Type B pancreatic cell (in vitro differentiated cells): ENCODE data around the gene NCBP3. TPM values are rescaled to one million over a fixed set of nuclear protein-coding genes. Genes with fewer than 3 reads are reported as not detected.

Source experiments
- DNase-seq: peaks from one replicate; pipeline ENCODE4 v3.0.0; 2021; ENCODE audit warnings: mixed read lengths; ENCODE audit not compliant: unreplicated experiment; ENCODE audit errors: extremely low spot score
- H3K27ac Mint-ChIP-seq: 2 replicates; pipeline ENCODE4 v1.8.0; 2021; ENCODE audit warnings: mild to moderate bottlenecking, mixed read lengths
- H3K27me3 Mint-ChIP-seq: 2 replicates; pipeline ENCODE4 v1.8.0; 2021; ENCODE audit warnings: mixed read lengths
- H3K36me3 Mint-ChIP-seq: 2 replicates; pipeline ENCODE4 v1.8.0; 2021; ENCODE audit warnings: mixed read lengths
- H3K4me1 Mint-ChIP-seq: one replicate; pipeline ENCODE4 v1.8.0; 2021; ENCODE audit warnings: mixed read lengths; ENCODE audit not compliant: unreplicated experiment
- H3K4me3 Mint-ChIP-seq: 2 replicates; pipeline ENCODE4 v1.8.0; 2021; ENCODE audit warnings: mild to moderate bottlenecking, mixed read lengths
- H3K9me3 Mint-ChIP-seq: 2 replicates; pipeline ENCODE4 v1.8.0; 2021; ENCODE audit warnings: mixed read lengths
- CTCF ChIP-seq: fragments of 200-600 bp; sonication (generic); conservative IDR thresholded peaks from 2 replicates; pipeline ENCODE4 v1.5.0; 2021; ENCODE audit warnings: antibody characterized with exemption, mild to moderate bottlenecking
- total RNA-seq: library from RNA; stranded (reverse); gene quantifications from 2 replicates; pipeline ENCODE4 v1.2.1, GENCODE V29; 2021; ENCODE audit warnings: low replicate concordance

Gene NCBP3
- total RNA-seq, 1 donor from 2014 or later = 58.2 TPM

- Mint-ChIP-seq H3K27ac (peak within 1 kb of the TSS; percentile 70), H3K4me1 (peaks cover 35% of the 10 kb centered on the region), H3K9me3 (no peaks in the 10 kb centered on the region), H3K36me3 (no peaks in the 10 kb centered on the region), H3K27me3 (peaks cover 16% of the 10 kb centered on the region), H3K4me3 (peak within 1 kb of the TSS; percentile 88)
- peak; percentile 21 for TF ChIP-seq CTCF
- DNase-seq = peak; percentile 88
Measured at GRCh38 chr17:3893003-3893719, 47.1 kb upstream of the NCBP3 start, which contains the start of gene CAMKK1. Gene CAMKK1 (minus strand): TSS chr17:3893053. CDS start chr17:3885687, 7,366 bp downstream.

- H3K27ac Mint-ChIP-seq = no peak overlapping the region
- no peak for DNase-seq
- no peak for TF ChIP-seq CTCF
- H3K9me3 Mint-ChIP-seq = no peaks in the 10 kb centered on the region
- peaks cover 39% of the 10 kb centered on the region for H3K4me1 Mint-ChIP-seq
- peaks cover 16% of the 10 kb centered on the region for H3K27me3 Mint-ChIP-seq
- H3K36me3 Mint-ChIP-seq = no peaks in the 10 kb centered on the region
- peak overlapping the region; percentile 88 for H3K4me3 Mint-ChIP-seq
Measured at GRCh38 chr17:3892095-3892998, 46.3 kb upstream of the NCBP3 start.

GRCh38 chr17:3891626-3892094 is 45.6 kb upstream of the NCBP3 start:
- no peaks in the 10 kb centered on the region for H3K9me3 Mint-ChIP-seq
- peak overlapping the region; percentile 88 for H3K4me3 Mint-ChIP-seq
- DNase-seq = no peak
- peaks cover 16% of the 10 kb centered on the region for H3K27me3 Mint-ChIP-seq
- TF ChIP-seq CTCF = no peak
- no peaks in the 10 kb centered on the region for H3K36me3 Mint-ChIP-seq
- peaks cover 46% of the 10 kb centered on the region for H3K4me1 Mint-ChIP-seq
- H3K27ac Mint-ChIP-seq = peak overlapping the region; percentile 79

GRCh38 chr17:3890878-3891219 is 44.8 kb upstream of the NCBP3 start:
- H3K4me1 Mint-ChIP-seq = peaks cover 47% of the 10 kb centered on the region
- no peaks in the 10 kb centered on the region for H3K36me3 Mint-ChIP-seq
- no peaks in the 10 kb centered on the region for H3K9me3 Mint-ChIP-seq
- DNase-seq = no peak
- no peak for TF ChIP-seq CTCF
- H3K27me3 Mint-ChIP-seq = peaks cover 16% of the 10 kb centered on the region
- H3K27ac Mint-ChIP-seq = peak overlapping the region; percentile 79
- peak overlapping the region; percentile 88 for H3K4me3 Mint-ChIP-seq

GRCh38 chr17:3890082-3890877 is 44.2 kb upstream of the NCBP3 start:
- Mint-ChIP-seq H3K4me1 (peaks cover 47% of the 10 kb centered on the region), H3K36me3 (no peaks in the 10 kb centered on the region), H3K27me3 (peaks cover 16% of the 10 kb centered on the region), H3K4me3 (peak overlapping the region; percentile 22), H3K27ac (no peak overlapping the region), H3K9me3 (no peaks in the 10 kb centered on the region)
- TF ChIP-seq CTCF = no peak
- no peak for DNase-seq
